Mesenteric fat pad (tissue), 1 donor: ENCODE data around the gene SMIM13. TPM values are rescaled to one million over a fixed set of nuclear protein-coding genes. Genes with fewer than 3 reads are reported as not detected.
"Not testable (repeated sequence)": the region's sequence is repeated elsewhere in the genome, so short reads cannot be mapped to it uniquely, and the experiment has no call there.

Experiments
- DNase-seq: peaks from one replicate; pipeline ENCODE4 v3.0.0-alpha.2; 2020; ENCODE audit warnings: low spot score
- total RNA-seq: library from RNA; stranded (reverse); fragmentation: NEBNext Ultra II Directional; extraction: Animal tissue kit (Norgen Biotek cat#: 25700); gene quantifications from one replicate; pipeline ENCODE4 v1.2.1, GENCODE V29; 2021
- donor health status: DM: yes; HTN: yes; CAD: no.

The SMIM13 gene
- total RNA-seq, 1 donor from 2014 or later: 9.5 TPM

DNA sequence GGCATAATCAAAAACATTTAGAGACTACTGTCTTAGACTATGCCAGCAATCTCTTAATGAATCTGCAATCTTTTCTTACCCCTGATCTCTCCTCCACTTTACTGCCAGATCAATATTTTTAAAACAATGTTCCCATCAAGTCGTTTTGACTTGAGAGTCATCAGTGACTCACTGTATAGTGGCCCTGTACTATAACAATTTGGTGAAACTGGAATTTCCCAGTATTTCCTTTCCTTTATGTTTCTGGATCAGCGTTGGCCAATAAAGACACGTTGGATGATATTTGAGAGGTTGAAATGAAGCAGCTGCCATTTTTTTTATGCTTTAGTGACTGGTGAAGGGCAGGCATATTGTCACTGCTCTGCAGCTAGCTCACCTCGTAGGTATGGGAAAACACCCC, 10.1 kb upstream of the SMIM13 start:
- no peak for DNase-seq

DNA sequence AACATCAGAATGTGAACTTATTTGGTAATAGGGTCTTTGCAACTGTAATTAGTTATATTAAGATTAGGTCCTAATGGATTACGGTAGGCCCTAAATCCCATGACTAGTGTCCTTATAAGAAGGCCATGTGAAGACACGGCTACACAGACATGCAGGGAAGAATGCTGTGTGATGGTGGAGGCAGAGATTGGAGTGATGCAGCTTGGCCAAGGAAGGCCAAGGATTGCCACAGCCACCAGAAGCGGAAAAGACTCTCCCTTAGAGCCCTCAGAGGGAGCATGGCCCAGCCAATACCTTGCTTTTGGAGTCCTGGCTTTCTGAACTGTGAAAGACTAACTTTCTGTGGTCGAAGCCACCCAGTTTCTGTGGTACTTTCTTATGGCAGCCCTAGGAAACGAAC, 9.7 kb upstream of the SMIM13 start:
- DNase-seq: no peak

DNA sequence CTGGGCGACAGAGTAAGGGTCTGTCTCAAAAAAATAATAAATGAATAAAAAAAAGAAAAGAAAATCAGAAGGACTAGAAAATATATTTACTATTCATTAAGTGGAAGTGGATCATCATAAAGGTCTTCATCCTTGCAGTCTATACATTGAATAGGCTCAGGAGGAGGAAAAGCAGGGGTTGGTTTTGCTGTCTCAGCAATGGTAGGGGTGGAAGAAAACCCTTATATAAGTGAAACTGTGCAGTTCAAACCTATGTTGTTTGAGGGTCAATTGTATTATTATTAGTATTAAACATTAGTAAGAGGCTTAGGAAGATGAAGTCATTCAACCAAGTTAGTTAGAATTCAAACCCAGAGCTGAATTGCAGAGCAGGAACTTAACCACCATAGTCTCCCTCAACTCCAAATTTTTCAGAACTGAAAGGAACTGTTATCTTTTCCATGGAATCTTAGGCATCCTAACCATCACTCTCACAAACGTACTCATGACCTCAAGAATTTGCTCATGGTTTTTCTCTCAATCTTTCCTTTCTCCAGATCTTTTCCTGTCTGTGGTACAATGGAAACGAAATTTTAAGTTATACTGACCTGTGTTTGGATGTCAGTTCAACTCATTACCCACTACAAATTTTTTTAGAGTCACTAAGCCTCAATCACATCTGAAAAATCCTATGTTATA, 7.7 kb upstream of the SMIM13 start:
- DNase-seq: no peak

DNA sequence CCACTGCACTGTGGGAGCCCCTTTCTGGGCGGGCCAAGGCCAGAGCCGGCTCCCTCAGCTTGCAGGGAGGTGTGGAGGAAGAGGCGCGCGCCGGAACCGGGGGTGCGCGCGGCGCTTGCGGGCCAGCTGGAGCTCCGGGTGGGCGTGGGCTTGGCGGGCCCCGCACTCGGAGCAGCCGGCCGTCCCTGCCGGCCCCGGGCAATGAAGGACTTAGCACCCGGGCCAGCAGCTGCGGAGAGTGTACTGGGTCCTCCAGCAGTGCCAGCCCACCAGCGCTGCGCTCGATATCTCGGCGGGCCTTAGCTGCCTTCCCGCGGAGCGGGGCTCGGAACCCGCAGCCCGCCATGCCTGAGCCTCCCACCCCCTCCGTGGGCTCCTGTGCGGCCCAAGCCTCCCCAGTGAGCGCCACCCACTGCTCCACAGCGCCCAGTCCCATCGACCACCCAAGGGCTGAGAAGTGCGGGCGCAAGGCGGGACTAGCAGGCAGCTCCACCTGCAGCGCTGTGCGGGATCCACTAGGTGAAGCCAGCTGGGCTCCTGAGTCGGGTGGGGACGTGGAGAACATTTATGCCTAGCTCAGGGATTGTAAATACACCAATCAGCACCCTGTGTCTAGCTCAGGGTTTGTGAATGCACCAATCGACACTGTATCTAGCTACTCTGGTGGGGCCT, 6.4 kb upstream of the SMIM13 start:
- DNase-seq: not testable (repeated sequence)

DNA sequence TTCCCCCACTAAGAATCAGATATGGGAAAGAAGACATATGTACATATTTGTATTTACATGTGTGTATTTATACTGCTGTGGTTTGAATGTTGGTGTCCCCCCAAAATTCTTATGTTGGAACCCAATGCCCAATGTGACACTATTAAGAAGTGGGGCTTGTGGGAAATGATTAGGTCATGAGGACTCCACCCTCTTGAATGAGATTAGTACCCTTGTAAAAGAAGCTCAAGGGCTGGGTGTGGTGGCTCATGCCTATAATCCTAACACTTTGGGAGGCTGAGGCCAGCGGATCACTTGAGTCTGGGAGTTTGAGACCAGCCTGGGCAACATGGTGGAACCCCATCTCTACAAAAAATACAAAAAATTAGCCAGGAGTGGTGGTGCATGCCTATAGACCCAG, 3.9 kb upstream of the SMIM13 start:
- DNase-seq: no peak

DNA sequence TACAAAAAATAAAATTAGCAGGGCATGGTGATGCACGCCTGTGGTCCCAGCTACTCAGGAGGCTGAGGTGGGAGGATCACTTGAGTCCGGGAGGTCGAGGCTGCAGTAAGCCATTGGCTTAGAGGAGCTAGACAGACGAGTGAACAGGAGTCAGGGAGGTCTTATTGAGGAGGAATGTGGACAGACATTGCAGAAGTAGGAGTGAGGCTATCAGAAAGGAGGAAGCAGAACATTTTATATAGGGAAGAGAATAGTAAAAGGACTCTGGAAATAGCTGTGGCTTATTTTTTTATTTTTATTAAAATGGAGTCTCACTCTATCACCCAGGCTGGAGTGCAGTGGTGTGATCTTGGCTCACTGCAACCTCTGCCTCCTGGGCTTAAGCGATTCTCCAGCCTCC, 2.5 kb upstream of the SMIM13 start:
- DNase-seq: not testable (repeated sequence)

DNA sequence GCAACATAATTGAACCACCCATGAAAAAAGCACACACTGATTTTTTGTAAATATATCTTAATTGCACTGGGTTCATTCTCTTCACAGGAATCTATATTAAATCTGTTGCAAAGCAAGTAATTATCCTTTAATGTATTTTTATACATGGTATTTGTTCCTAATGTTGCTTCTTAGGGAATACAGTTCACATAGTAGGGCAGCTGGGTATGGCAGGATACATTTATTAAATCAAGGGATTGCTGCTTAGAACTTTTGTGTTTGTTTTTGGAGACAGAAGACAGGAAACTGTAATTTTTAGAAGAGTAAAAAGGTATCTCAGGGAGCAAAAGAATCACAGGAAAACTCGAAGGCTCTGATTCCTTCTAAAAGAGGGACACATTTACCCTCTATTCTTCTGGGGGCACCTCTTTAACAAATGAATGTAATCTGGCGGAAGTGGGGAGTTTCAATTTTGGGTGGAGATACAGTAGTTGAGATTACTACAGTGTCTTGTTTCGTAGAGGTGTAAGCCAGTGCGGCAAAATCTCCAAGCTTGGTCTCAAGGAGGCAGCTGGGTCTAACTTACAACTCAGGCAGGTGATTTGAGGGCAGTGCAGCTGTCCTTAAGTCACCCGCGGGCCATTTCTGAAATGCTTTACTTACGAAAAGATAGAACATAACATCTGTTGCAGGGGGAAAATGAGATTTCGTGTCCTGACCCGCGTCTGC, 812 bp upstream of the SMIM13 start:
- DNase-seq: no peak

DNA sequence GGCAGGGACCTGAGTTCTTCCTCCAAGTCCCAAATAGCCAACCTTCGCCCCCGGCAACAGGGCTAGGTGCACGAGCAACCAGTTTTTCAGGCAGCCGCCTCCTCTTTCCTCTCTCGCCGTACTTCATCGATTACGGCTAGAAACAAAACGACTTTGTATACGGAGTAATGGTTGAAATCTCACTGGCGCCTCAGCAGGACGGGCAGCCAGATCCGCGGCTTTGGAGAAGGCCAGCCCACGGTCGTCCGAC, 333 bp upstream of the SMIM13 start:
- DNase-seq: no peak

DNA sequence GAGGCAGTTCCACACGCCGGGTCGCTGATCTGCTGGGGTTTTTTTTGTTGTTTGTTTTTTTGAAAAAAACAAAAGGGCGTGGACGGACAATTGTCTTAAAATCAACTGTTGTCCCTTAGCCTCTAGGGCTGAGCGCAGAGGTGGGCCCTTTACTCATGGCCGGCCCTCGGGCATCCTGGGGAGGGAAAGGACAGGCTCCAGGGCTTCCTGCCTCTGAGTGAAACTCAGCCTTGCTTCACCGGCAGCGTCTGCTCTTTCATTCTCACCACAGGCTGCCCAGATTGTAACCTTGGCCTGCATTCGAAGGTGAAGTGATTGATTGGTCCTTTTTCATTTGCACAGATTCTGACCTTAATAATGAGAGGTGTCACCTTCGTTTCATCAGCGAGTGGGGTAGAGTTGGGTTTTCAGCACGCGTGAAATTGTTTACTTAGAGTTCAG, 797 bp downstream of the SMIM13 start:
- DNase-seq: no peak

DNA sequence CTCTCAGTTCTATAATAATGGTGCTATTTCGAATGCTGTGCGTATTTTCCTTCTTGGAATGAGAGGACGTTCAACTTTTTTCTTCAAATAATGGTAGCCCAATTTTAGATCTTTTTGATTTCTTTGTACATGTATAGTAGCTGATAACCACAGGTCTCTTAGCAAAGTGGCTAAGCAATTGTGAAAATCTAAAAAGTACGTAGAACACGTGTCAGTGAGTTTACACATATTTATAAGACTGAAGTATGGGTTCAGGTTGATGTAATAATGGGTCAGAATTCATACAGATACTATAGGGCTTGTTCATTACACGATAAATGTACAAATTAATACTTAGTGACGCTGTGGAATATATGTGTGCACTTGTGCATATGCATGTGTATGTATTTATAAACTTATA, 1.3 kb downstream of the SMIM13 start:
- no peak for DNase-seq

DNA sequence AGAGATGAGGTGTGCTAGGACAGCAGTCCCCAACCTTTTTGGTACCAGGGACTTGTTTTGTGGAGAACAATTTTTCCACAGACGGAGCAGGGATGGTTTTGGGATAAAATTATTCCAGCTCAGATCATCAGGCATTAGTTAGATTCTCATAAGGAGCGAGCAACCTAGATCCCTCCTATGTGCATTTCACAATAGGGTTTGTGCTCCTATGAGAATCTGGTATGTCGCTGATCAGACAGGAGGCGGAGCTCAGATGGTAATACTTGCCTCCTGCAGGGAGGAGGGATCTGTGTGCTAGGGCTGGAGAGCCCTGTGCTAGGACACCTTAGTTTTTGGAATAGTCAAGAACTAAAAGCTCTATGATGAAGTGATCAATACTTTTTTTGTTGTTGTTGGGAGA, 2.5 kb downstream of the SMIM13 start:
- DNase-seq: no peak

DNA sequence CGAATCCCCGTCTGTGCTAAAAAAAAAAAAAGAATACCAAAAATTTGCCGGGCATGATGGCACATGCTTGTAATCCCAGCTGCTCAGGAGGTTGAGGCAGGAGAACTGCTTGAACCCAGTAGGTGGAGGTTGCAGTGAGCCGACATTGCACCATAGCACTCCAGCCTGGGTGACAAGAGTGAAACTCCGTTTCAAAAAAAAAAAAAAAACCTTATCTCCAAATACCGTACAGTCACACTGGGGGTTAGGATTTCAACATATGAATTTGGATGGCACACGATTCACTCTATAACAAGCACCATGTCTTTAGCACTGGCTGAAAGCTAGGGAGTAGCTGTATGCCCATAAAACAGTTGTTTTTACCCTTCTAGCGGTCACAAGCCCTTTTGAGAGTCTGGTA, 3.8 kb downstream of the SMIM13 start:
- DNase-seq: no peak

DNA sequence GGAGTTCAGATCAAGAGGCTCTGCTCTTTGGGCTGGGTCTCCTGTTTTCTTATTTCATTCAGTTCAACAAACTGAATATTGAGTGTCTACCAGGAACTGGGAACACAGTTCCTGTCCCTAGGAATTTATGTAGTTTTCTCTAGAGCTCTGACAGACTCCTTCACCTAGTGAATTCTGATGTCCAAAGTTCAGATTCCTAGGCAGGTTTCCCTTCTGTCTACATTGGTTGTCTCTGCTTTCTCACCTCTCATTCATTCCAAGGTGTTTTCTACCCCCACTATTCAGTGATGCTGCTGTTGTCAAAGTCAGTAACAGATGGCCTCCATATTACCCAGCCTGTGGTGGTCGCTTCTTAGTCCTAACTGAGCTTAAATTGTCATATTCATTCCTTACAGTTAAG, 4.4 kb downstream of the SMIM13 start:
- no peak for DNase-seq

DNA sequence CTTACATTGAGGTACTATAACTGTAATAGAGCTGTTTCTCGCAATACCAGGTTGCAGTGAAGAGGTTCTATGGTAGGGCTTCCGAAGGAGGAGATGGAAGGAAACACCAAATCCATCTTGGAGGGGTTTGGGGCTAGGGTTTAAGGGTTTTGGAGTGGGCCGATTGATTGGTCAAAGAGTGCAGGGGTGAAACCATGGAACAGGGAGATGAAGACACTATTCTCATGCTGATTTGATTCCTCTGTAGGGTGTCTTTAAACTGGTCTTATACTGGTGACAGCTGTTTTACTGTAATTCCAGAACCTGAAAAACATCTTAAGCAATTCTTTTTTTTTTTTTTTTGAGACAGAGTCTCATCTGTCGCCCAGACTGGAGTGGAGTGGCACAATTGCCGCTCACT, 7.8 kb downstream of the SMIM13 start:
- no peak for DNase-seq

DNA sequence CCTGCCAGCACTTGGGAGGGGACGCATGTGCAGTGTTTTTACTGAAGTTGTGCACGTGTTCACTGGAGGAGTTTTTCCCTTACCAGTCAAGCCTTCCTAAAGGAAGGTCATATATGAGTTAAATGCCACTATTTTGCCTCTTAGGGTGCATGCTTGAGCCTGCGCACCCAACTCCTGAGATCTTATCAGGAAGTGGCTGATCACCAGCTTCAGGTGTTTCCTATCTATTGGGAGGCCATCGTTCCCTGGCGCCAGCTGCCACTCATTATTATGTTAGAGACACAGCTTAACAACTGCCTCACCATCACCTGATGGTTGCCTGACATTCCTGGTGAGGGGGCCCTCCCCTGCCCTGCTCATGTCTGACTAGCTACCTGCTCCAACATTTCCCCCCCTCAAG, 9.4 kb downstream of the SMIM13 start:
- no peak for DNase-seq

DNA sequence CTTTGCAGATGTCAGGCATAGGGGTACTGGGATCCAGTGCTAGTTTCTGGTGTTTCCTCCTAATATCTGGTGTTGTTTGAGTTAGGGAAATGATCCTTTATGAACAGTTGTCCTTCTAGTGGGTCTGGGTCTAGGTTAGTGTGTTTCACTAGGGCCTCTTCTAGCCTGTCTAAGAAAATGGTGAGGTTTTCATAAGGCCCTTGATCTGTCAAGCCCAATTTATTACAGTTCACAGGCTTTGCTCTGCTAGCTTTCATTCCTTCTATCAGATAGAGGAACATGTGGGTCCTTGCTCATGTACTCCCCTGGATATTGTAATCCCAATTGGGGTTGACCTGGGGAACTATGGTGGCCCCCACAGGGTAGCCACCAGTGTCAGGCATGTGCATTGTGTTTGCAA, 15.1 kb downstream of the SMIM13 start:
- DNase-seq: no peak

DNA sequence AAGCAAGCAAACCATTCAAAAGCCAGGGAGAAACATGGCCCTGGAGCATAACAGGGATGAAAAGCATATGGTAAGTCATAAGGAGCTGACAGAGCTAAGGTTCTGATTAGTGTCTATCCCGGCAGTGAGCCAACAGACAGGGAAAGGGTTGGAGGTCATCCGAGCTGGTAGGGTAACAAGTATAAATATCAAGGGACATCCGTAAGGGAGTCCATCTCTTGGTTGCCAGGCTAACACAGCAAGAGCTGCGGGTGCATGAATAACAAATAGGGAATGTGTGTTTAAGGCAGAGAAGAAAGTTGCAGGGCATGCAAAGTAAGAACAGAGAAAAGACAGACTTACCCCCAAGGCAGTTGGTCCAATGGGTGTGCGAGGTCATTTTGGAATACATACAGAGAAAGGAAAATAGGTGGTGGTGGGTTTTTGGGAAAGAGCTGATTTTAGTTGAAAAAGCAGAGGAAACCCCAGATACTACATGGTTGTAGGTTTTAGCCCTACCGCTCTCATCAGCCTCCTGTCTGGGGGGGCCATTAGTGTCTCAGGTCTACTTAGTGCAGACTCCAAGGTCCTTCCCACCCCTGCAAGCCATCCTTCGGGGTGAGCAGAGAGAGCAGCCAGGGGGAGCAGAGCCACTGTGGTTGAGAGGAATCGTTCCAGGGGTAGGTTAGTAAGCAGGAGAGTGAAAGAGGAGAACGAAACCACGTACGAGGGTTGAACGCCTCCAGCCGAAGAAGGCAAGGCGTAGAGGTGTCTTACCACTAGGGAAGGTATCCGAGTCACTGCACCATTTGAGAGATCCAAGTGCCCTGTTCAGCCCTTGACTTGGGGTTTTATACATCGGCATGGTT, 17.5 kb downstream of the SMIM13 start, which contains the start of gene ERVFRD-1:
TSS of gene ERVFRD-1 (minus strand) at position 805 of the 848 bp plus-strand sequence. CDS start 6,415 bp downstream, outside the sequence.
- no peak for DNase-seq

DNA sequence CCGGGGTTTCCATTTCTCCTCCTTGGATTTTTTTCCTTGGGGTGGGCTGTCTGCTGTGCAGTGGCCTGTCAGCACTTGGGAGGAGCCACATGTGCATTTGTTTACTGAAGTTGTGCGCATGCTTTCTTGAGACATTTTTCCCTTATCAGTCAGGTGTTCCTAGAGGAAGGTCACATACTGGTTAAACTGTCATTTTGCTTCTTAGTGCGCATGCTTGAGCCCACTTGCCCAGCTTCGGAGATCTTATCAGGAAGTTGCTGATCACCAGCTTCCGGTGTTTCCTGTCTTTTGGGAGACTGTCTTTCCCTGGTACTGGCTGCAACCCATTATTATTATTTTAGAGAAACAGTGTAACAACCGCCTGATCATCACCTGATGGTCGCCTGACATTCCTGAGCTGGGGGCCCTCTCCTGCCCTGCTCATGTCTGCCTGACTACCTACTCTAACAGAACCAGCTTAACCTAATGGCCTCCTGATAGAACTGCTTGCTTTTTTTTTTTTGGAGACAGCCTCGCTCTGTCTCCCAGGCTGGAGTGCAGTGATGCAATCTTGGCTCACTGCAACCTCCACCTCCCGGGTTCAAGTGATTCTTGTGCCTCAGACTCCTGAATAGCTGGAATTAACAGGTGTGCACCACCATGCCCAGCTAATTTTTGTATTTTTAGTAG, 18.3 kb downstream of the SMIM13 start:
- no peak for DNase-seq

DNA sequence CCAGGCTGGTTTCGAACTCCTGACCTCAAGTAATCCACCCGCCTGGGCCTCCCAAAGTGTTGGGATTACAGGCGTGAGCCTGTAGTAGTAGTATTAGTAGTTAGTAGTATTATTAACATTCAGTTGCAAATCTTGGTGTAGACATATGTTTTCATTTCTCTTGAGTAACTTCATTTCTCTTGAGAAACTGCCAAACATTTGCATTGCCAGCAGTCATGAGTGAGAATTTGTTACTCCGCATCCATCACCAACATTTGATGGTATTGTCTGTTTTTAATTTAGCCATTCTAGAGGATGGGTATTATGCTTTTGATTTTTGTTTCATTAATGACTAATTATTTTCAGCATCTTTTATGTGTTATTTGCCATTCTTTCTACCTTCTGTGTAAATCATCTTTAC, 19.4 kb downstream of the SMIM13 start:
- no peak for DNase-seq

DNA sequence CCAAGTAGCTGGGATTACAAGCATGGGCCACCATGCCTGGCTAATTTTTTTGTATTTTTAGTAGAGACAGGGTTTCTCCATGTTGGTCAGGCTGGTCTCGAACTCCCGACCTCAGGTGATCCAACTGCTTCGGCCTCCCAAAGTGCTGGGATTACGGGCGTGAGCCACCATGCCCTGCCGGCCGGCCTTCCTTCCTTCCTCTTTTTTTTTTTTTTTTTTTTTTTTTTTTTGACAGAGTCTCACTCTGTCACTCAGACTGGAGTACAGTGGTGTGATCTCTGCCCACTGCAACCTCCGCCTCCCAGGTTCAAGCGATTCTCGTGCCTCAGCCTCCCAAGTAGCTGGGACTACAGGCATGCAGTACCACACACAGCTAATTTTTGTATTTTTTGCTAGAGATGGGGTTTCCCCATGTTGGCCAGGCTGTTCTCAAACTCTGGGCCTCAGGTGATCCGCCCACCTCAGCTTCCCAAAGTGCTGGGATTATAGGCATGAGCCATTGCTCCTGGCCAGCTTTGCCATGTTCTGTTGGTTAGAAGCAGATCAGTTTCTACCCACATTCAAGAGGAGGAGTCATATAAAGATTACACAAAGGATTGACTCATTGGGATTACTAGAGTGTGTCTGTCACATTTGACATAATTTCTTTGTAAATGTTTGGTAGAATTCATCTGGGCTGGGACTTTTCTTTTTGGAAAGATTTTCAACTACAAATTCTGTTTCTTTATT, 22.3 kb downstream of the SMIM13 start:
- DNase-seq: not testable (repeated sequence)
